DOHH2 (cell line): ENCODE measurements around the gene CPA5.

Source experiments
- H3F3A ChIP-seq: fragments of 200-600 bp; sonication (generic), shearing (Covaris generic); 2 replicates; pipeline ENCODE4 v1.6.0; 2016; ENCODE audit warnings: antibody characterized with exemption, mild to moderate bottlenecking; ENCODE audit not compliant: control insufficient read depth, insufficient read depth
- H3K27ac ChIP-seq: fragments of 200-600 bp; sonication (generic); 2 replicates; pipeline ENCODE4 v1.5.1; 2014; ENCODE audit warnings: low read depth, mild to moderate bottlenecking, low read length, moderate library complexity
- H3K27me3 ChIP-seq: fragments of 200-600 bp; sonication (generic); 2 replicates; pipeline ENCODE4 v1.6.1; 2014; ENCODE audit warnings: mild to moderate bottlenecking, low read length, mixed read lengths; ENCODE audit not compliant: control insufficient read depth
- H3K36me3 ChIP-seq: fragments of 200-600 bp; sonication (generic); 2 replicates; pipeline ENCODE4 v1.6.1; 2014; ENCODE audit warnings: mild to moderate bottlenecking, low read length, moderate library complexity, mixed read lengths; ENCODE audit not compliant: control insufficient read depth
- H3K4me1 ChIP-seq: fragments of 200-600 bp; sonication (generic); 2 replicates; pipeline ENCODE4 v1.6.1; 2014; ENCODE audit warnings: mild to moderate bottlenecking, low read length, mixed read lengths; ENCODE audit not compliant: control insufficient read depth
- H3K4me2 ChIP-seq: fragments of 200-600 bp; sonication (generic); 2 replicates; pipeline ENCODE4 v1.6.0; 2014; ENCODE audit warnings: mild to moderate bottlenecking, low read length, moderate library complexity
- H3K4me3 ChIP-seq: fragments of 200-600 bp; sonication (generic); 2 replicates; pipeline ENCODE4 v1.5.1; 2014; ENCODE audit warnings: mild to moderate bottlenecking, low read length, mixed read lengths
- H3K79me2 ChIP-seq: fragments of 200-600 bp; sonication (generic); 2 replicates; pipeline ENCODE4 v1.6.1; 2014; ENCODE audit warnings: mild to moderate bottlenecking, low read length, mixed read lengths; ENCODE audit not compliant: control insufficient read depth
- H3K9me2 ChIP-seq: fragments of 200-600 bp; sonication (generic); replicated peaks from 2 replicates; pipeline ENCODE4 v1.6.1; 2014; ENCODE audit warnings: mild to moderate bottlenecking, low read length, mixed read lengths; ENCODE audit not compliant: control insufficient read depth
- H3K9me3 ChIP-seq: fragments of 200-600 bp; sonication (generic); 2 replicates; pipeline ENCODE4 v1.6.1; 2014; ENCODE audit warnings: antibody characterized with exemption, low read length, mixed read lengths; ENCODE audit not compliant: control insufficient read depth, insufficient read depth
- H4K20me1 ChIP-seq: fragments of 200-600 bp; sonication (generic); 2 replicates; pipeline ENCODE4 v1.6.0; 2014; ENCODE audit warnings: low read depth, mild to moderate bottlenecking, antibody characterized with exemption, low read length, moderate library complexity; ENCODE audit not compliant: control insufficient read depth, insufficient read depth
- EZH2phosphoT487 ChIP-seq: fragments of 200-600 bp; sonication (generic); IDR thresholded peaks from 2 replicates; pipeline ENCODE4 v1.6.1; 2017; ENCODE audit warnings: borderline replicate concordance, mild to moderate bottlenecking, antibody characterized with exemption, low read length, moderate library complexity, mixed read lengths
- TF ChIP-seq, protein P1 (sequence below): fragments of 200-600 bp; sonication (generic); IDR thresholded peaks from one replicate; pipeline ENCODE4 v1.5.1; 2014; ENCODE audit warnings: antibody characterized with exemption, mild to moderate bottlenecking, low read depth, low read length; ENCODE audit not compliant: poor library complexity, severe bottlenecking

Gene CPA5

DNA sequence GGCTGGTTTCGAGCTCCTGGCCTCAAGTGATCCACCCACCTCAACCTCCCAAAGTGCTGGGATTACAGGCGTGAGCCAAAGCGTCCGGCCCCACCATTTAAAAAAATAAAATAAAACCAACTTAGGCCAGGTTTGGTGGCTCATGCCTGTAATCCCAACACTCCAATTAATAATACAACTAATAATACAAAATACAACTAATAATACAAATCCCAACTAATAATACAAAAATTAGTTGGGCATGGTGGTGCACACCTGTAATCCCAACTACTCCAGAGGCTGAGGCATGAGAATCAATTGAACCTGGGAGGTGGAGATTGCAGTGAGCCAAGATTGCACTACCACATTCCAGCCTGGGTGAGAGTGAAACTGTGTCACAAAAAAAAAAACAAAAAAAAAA is 68.6 kb downstream of the CPA5 start:
- no peaks in the 10 kb centered on the region for H3K9me2 ChIP-seq
- no peaks in the 10 kb centered on the region for H4K20me1 ChIP-seq
- H3K79me2 ChIP-seq: no peaks in the 10 kb centered on the region
- H3K4me2 ChIP-seq: no peak overlapping the region
- H3K4me1 ChIP-seq: no peaks in the 10 kb centered on the region
- H3K27ac ChIP-seq: no peak overlapping the region
- no peak overlapping the region for H3K4me3 ChIP-seq
- H3K9me3 ChIP-seq: no peaks in the 10 kb centered on the region
- H3K36me3 ChIP-seq: peaks cover 9% of the 10 kb centered on the region
- H3K27me3 ChIP-seq: no peaks in the 10 kb centered on the region
- no peaks in the 10 kb centered on the region for H3F3A ChIP-seq
- TF ChIP-seq, protein P1, sequence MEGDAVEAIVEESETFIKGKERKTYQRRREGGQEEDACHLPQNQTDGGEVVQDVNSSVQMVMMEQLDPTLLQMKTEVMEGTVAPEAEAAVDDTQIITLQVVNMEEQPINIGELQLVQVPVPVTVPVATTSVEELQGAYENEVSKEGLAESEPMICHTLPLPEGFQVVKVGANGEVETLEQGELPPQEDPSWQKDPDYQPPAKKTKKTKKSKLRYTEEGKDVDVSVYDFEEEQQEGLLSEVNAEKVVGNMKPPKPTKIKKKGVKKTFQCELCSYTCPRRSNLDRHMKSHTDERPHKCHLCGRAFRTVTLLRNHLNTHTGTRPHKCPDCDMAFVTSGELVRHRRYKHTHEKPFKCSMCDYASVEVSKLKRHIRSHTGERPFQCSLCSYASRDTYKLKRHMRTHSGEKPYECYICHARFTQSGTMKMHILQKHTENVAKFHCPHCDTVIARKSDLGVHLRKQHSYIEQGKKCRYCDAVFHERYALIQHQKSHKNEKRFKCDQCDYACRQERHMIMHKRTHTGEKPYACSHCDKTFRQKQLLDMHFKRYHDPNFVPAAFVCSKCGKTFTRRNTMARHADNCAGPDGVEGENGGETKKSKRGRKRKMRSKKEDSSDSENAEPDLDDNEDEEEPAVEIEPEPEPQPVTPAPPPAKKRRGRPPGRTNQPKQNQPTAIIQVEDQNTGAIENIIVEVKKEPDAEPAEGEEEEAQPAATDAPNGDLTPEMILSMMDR: no peak
- no peak for TF ChIP-seq EZH2phosphoT487

- H3F3A ChIP-seq: no peaks in the 10 kb centered on the region
- H3K4me2 ChIP-seq: no peak overlapping the region
- no peaks in the 10 kb centered on the region for H3K4me1 ChIP-seq
- no peak overlapping the region for H3K4me3 ChIP-seq
- no peak overlapping the region for H3K27ac ChIP-seq
- no peaks in the 10 kb centered on the region for H3K27me3 ChIP-seq
- no peaks in the 10 kb centered on the region for H3K9me3 ChIP-seq
- no peaks in the 10 kb centered on the region for H3K9me2 ChIP-seq
- TF ChIP-seq, protein P1: no peak
- TF ChIP-seq EZH2phosphoT487: no peak
- H3K36me3 ChIP-seq: peaks cover 9% of the 10 kb centered on the region
- no peaks in the 10 kb centered on the region for H4K20me1 ChIP-seq
- H3K79me2 ChIP-seq: no peaks in the 10 kb centered on the region
Measured at GRCh38 chr7:130415006-130415405, 70.4 kb downstream of the CPA5 start.

- Histone ChIP-seq H3F3A (no peaks in the 10 kb centered on the region), H3K27me3 (no peaks in the 10 kb centered on the region), H3K4me1 (no peaks in the 10 kb centered on the region), H3K36me3 (peaks cover 5% of the 10 kb centered on the region), H4K20me1 (no peaks in the 10 kb centered on the region), H3K9me3 (no peaks in the 10 kb centered on the region), H3K27ac (no peak overlapping the region), H3K4me2 (no peak overlapping the region), H3K9me2 (no peaks in the 10 kb centered on the region), H3K79me2 (no peaks in the 10 kb centered on the region), H3K4me3 (no peak overlapping the region)
- no peak for TF ChIP-seq EZH2phosphoT487
- TF ChIP-seq, protein P1: no peak
Measured at GRCh38 chr7:130417213-130417612, 72.6 kb downstream of the CPA5 start.

DNA sequence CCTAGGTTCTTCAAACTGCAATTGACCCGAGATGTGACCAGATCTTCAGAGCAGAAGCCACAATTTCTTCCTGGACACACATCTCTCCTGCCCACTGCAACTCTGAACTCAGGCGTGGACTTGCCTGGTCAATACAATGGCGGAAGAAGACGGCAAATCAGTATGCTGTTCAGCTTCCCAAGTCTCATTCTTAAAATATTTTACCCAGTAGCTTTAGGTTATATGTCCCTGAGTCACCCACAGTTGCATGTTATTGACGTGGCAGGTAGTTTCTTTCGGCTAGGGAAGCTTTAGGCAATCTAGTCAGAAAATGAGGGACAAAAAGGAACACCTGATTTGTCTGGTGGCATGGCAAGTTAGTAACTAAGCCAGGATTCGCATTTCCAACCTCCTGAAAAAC is 73.7 kb downstream of the CPA5 start:
- TF ChIP-seq EZH2phosphoT487: no peak
- TF ChIP-seq, protein P1: no peak
- Histone ChIP-seq H3K4me3 (no peak overlapping the region), H3K79me2 (no peaks in the 10 kb centered on the region), H3K36me3 (peaks cover 5% of the 10 kb centered on the region), H3K4me2 (no peak overlapping the region), H3K9me3 (no peaks in the 10 kb centered on the region), H3K9me2 (no peaks in the 10 kb centered on the region), H3K27ac (no peak overlapping the region), H3F3A (no peaks in the 10 kb centered on the region), H4K20me1 (no peaks in the 10 kb centered on the region), H3K4me1 (no peaks in the 10 kb centered on the region), H3K27me3 (no peaks in the 10 kb centered on the region)
